ENCODE data around the gene MOV10L1.
A peak's percentile ranks its signal among the peaks of the same experiment; 100 is the strongest.

DNA sequence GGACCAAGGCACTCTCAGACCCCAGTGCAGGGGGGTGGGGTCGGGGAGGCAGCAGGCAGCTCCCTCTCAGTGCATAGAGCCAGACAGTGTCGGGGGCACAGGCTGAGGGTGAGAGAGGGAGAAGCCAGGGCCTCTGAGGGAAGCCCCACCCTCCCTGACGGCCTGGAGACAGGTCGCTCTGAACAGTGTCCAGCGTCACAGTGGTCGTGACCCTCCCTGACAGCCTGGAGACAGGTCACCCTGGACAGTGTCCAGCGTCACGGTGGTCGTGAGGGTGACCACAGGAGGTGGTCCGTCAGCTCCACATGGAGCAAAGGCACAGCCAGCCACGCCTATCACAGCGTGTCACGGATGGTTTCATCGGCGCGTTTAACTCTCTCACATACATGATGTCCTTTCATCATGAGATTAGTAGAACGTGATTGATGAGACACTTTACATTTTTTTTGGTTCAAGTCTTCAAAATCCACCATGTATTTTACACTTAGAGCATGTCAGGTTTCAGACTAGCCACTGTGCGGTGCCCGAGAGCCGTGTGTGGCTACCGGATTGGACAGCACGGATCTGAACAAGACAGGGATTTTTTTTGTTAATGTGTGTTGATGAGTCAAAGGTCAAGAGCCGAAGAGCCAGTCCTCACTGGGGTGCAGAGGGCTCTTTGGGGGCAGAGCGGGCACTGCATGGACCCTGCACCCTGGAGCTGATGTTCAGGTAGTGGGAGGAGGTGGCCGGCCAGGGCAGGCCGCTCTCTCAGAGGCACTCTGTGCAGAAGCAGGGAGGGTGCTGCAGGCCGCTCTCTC, 56.8 kb downstream of the MOV10L1 start:
- TF ChIP-seq EZH2 (IDR thresholded peaks at IDR 0.05; ENCODE audit: low read length, missing control alignments): no peak
- TF ChIP-seq, protein P1, sequence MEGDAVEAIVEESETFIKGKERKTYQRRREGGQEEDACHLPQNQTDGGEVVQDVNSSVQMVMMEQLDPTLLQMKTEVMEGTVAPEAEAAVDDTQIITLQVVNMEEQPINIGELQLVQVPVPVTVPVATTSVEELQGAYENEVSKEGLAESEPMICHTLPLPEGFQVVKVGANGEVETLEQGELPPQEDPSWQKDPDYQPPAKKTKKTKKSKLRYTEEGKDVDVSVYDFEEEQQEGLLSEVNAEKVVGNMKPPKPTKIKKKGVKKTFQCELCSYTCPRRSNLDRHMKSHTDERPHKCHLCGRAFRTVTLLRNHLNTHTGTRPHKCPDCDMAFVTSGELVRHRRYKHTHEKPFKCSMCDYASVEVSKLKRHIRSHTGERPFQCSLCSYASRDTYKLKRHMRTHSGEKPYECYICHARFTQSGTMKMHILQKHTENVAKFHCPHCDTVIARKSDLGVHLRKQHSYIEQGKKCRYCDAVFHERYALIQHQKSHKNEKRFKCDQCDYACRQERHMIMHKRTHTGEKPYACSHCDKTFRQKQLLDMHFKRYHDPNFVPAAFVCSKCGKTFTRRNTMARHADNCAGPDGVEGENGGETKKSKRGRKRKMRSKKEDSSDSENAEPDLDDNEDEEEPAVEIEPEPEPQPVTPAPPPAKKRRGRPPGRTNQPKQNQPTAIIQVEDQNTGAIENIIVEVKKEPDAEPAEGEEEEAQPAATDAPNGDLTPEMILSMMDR (conservative IDR thresholded peaks at IDR 0.05 in 1 of 2, IDR thresholded peaks at IDR 0.05 in 1 of 2; ENCODE audit: low read depth in 1 of 2, low read length in 2 of 2): peak; percentile 98 to 99

Data from fibroblast of lung (primary cell).